HepG2 (cell line): ENCODE measurements around the gene FAIM2. TPM values are rescaled to one million over a fixed set of nuclear protein-coding genes. Genes with fewer than 3 reads are reported as not detected.

Source experiments
- ATAC-seq: fragments of 200-7000 bp; cut with Tn5 transposase; 3 replicates; pipeline ENCODE4 v1.9.1; 2020; ENCODE audit warnings: mild to moderate bottlenecking, moderate library complexity
- BruUV-seq: library from RNA; stranded (reverse); fragments of 400-500 nt; replicated peaks from 2 replicates; lab custom pipeline; 2021; lab: Mats Ljungman, UMichigan
- CTCF ChIA-PET: fragments of 300-600 bp; formaldehyde crosslinking; extraction: SDS; loops from one replicate; lab custom pipeline; 2021; ENCODE audit warnings: low total read pairs, inconsistent platforms, low intra/inter-chr PET ratio; lab: Yijun Ruan, JAX
- POLR2A ChIA-PET: fragments of 350-600 bp; sonication (Branson Sonifier 250); formaldehyde crosslinking; loops from one replicate; lab custom pipeline; 2020; ENCODE audit warnings: antibody characterized with exemption, inconsistent platforms; lab: Yijun Ruan, JAX
- DNase-seq: peaks from one replicate; pipeline ENCODE4 v3.0.0-alpha.2; 2015; ENCODE audit warnings: low spot score
- FAIRE-seq: peaks from 3 replicates; lab custom pipeline; 2011; peaks lifted over from hg19 to GRCh38; lab: Jason Lieb, UNC
- H2AFZ ChIP-seq: one replicate; pipeline ENCODE4 v1.6.1; 2011; ENCODE audit warnings: low read length, inconsistent platforms
- H3K27ac ChIP-seq: fragments of 300-600 bp; 3 replicates; pipeline ENCODE4 v1.8.0; 2011; ENCODE audit warnings: mixed run types, mild to moderate bottlenecking, mixed read lengths, low read length, inconsistent platforms; ENCODE audit not compliant: insufficient read depth; ENCODE audit errors: extremely low read length
- H3K27me3 ChIP-seq, 2 experiments: fragments of 200-600 bp in 1 of 2; 2 replicates in 1 of 2; 3 replicates in 1 of 2; pipeline versions ENCODE4 v1.6.0 to v1.8.0; 2011; ENCODE audit warnings: low read length in 2 of 2, mild to moderate bottlenecking in 2 of 2, moderate library complexity in 2 of 2, inconsistent platforms in 1 of 2; ENCODE audit not compliant: insufficient read depth in 2 of 2, control insufficient read depth in 1 of 2
- H3K36me3 ChIP-seq, 2 experiments: fragments of 200-600 bp in 1 of 2; replicated peaks in 1 of 2; 2 replicates in 1 of 2; 3 replicates in 1 of 2; pipeline versions ENCODE4 v1.5.1 to v1.8.0; 2011; ENCODE audit warnings: low read length in 2 of 2, inconsistent platforms in 1 of 2; ENCODE audit not compliant: insufficient read depth in 2 of 2, control insufficient read depth in 1 of 2
- H3K4me1 ChIP-seq: 2 replicates; pipeline ENCODE4 v1.5.1; 2012; ENCODE audit warnings: low read length, inconsistent platforms; ENCODE audit not compliant: insufficient read depth
- H3K4me2 ChIP-seq: 2 replicates; pipeline ENCODE4 v1.6.0; 2011; ENCODE audit warnings: low read depth, low read length, inconsistent platforms
- H3K4me3 ChIP-seq, 3 experiments: fragments of 200-600 bp in 1 of 3; sonication (generic), shearing (Covaris generic) in 1 of 3; replicated peaks in 1 of 3; 2 replicates each; pipeline ENCODE4 v1.5.1; 2011 to 2016; ENCODE audit warnings: low read length in 3 of 3, inconsistent platforms in 2 of 3, low read depth in 2 of 3, mild to moderate bottlenecking in 2 of 3, control low read depth in 1 of 3, mixed read lengths in 1 of 3; ENCODE audit not compliant: insufficient read depth in 1 of 3
- H3K79me2 ChIP-seq: one replicate; pipeline ENCODE4 v1.6.1; 2011; ENCODE audit warnings: low read length, inconsistent platforms; ENCODE audit not compliant: insufficient read depth
- H3K9ac ChIP-seq: 2 replicates; pipeline ENCODE4 v1.6.0; 2011; ENCODE audit warnings: mild to moderate bottlenecking, low read depth, low read length, inconsistent platforms; ENCODE audit not compliant: insufficient read depth
- H3K9me3 ChIP-seq: 2 replicates; pipeline ENCODE4 v1.5.1; 2012; ENCODE audit warnings: mild to moderate bottlenecking, low read length
- H4K20me1 ChIP-seq: 2 replicates; pipeline ENCODE4 v1.6.0; 2011; ENCODE audit warnings: inconsistent platforms, mild to moderate bottlenecking, low read length, moderate library complexity; ENCODE audit not compliant: insufficient read depth
- BHLHE40 ChIP-seq: IDR thresholded peaks from 2 replicates; pipeline ENCODE4 v1.6.1; 2011; ENCODE audit warnings: low read length, improper control_type of control experiment
- FOXO4 ChIP-seq: sonication (generic); formaldehyde crosslinking; conservative IDR thresholded peaks from 2 replicates; pipeline ENCODE4 v1.8.1; 2023; ENCODE audit warnings: missing genetic modification reagents
- HOXA7 ChIP-seq: sonication (generic); formaldehyde crosslinking; IDR thresholded peaks from 2 replicates; pipeline ENCODE4 v1.8.1; 2022; ENCODE audit warnings: mild to moderate bottlenecking, missing genetic modification reagents, moderate library complexity
- ISX ChIP-seq: sonication (generic); formaldehyde crosslinking; conservative IDR thresholded peaks from 2 replicates; pipeline ENCODE4 v1.5.0; 2020; ENCODE audit warnings: missing genetic modification reagents
- KLF15 ChIP-seq: sonication (generic); formaldehyde crosslinking; IDR thresholded peaks from 2 replicates; pipeline ENCODE4 v1.8.1; 2023; ENCODE audit warnings: borderline replicate concordance, mild to moderate bottlenecking, inconsistent platforms, missing genetic modification reagents, mixed read lengths
- MAX ChIP-seq: IDR thresholded peaks from 2 replicates; pipeline ENCODE4 v1.6.1; 2012; ENCODE audit warnings: inconsistent platforms
- MTF2 ChIP-seq: sonication (generic); formaldehyde crosslinking; IDR thresholded peaks from 2 replicates; pipeline ENCODE4 v1.5.0; 2020; ENCODE audit warnings: missing genetic modification reagents, borderline replicate concordance
- MYNN ChIP-seq: sonication (generic); formaldehyde crosslinking; IDR thresholded peaks from 2 replicates; pipeline ENCODE4 v1.4.0; 2020; ENCODE audit warnings: mild to moderate bottlenecking, low read depth, missing genetic modification reagents
- REL ChIP-seq: sonication (generic); formaldehyde crosslinking; conservative IDR thresholded peaks from 2 replicates; pipeline ENCODE4 v1.8.0; 2022; ENCODE audit warnings: mild to moderate bottlenecking, missing genetic modification reagents, moderate library complexity
- RFX5 ChIP-seq: IDR thresholded peaks from 2 replicates; pipeline ENCODE4 v1.6.1; 2011; ENCODE audit warnings: low read depth, low read length, improper control_type of control experiment
- ZBTB43 ChIP-seq: sonication (generic); formaldehyde crosslinking; conservative IDR thresholded peaks from 2 replicates; pipeline ENCODE4 v1.4.0; 2020; ENCODE audit warnings: missing genetic modification reagents
- ZNF550 ChIP-seq: sonication (generic); formaldehyde crosslinking; IDR thresholded peaks from 2 replicates; pipeline ENCODE4 v1.4.0; 2020; ENCODE audit warnings: mild to moderate bottlenecking, missing genetic modification reagents, borderline replicate concordance
- ZNF850 ChIP-seq: sonication (generic); formaldehyde crosslinking; conservative IDR thresholded peaks from 2 replicates; pipeline ENCODE4 v1.9.0; 2021; ENCODE audit warnings: mild to moderate bottlenecking, missing genetic modification reagents
- ZNF879 ChIP-seq: sonication (generic); formaldehyde crosslinking; IDR thresholded peaks from 2 replicates; pipeline ENCODE4 v1.8.1; 2023; ENCODE audit warnings: missing genetic modification reagents
- WGBS: methylation state at CpG from one replicate; pipeline ENCODE4 v1.1.6; 2017; ENCODE audit warnings: low lambda C conversion rate; 5-methylcytosine and 5-hydroxymethylcytosine counted together
- in situ Hi-C: cut with HindIII; loops from 2 replicates; pipeline ENCODE4 v1.10.0; 2017; ENCODE audit warnings: low pct_unique_long_range_greater_than_20kb; ENCODE audit not compliant: extremely low pct_ligation_motif_present
- intact Hi-C: fragments of 100-400 bp; cut with micrococcal nuclease; formaldehyde crosslinking; loops from one replicate; pipeline ENCODE4 v1.10.0; 2022; ENCODE audit not compliant: unreplicated experiment
- polyA plus RNA-seq, 8 experiments: library from polyadenylated mRNA; depleted of rRNA in 3 of 8; stranded (reverse) in 7 of 8; unstranded in 1 of 8; fragments of >200 nt; fragmentation: Illumina TruSeq in 4 of 8; extraction: Trizol in 4 of 8; gene quantifications; 2 replicates each; pipeline versions ENCODE4 v1.2.1 to v1.2.3, GENCODE V29; 2011 to 2016; ENCODE audit warnings: low read depth in 4 of 8, missing spikeins in 1 of 8, mixed read lengths in 1 of 8; ENCODE audit not compliant: insufficient read depth in 1 of 8
- total RNA-seq, 5 experiments: library from RNA; depleted of rRNA; stranded (reverse); fragments of >200 nt; fragmentation: Illumina TruSeq; extraction: Trizol; gene quantifications; 2 replicates each; pipeline ENCODE4 v1.2.3, GENCODE V29; 2016; ENCODE audit warnings: low read depth in 1 of 5

Gene FAIM2
- total and polyA plus RNA-seq, 2 of the 13 experiments (the other 11 are each of a cell fraction or from before 2014, with no cell fraction given): not detected

- no peak for TF ChIP-seq MAX
- TF ChIP-seq FOXO4 (CRISPR knock-in tag): no peak
- no peak for TF ChIP-seq ZBTB43 (CRISPR knock-in tag)
- TF ChIP-seq BHLHE40: no peak
- no peak for TF ChIP-seq KLF15 (CRISPR knock-in tag)
- TF ChIP-seq ZNF850 (CRISPR knock-in tag): no peak
- TF ChIP-seq HOXA7: no peak
- TF ChIP-seq RFX5: no peak
- no peak for TF ChIP-seq REL (CRISPR knock-in tag)
- no peak for TF ChIP-seq ZNF879
- TF ChIP-seq ZNF550 (CRISPR knock-in tag): no peak
- no peak for TF ChIP-seq MTF2 (CRISPR knock-in tag)
- TF ChIP-seq MYNN (CRISPR knock-in tag): no peak
- no peak for TF ChIP-seq ISX (CRISPR knock-in tag)
- BruUV-seq: no TSS peak
- DNase-seq: no peak
- no peak for ATAC-seq
- no peak overlapping the region for H2AFZ ChIP-seq
- H3K36me3 ChIP-seq: no peaks in the 10 kb centered on the region
- H3K4me3 ChIP-seq: no peak overlapping the region
- POLR2A ChIA-PET: no interaction called here
- in situ Hi-C loops: loop anchor here (5.0 kb wide), 1 partner anchor 75 kb away; no protein-coding TSS in a partner anchor
- CTCF ChIA-PET: no interaction called here
- FAIRE-seq: no peak
- H4K20me1 ChIP-seq: no peaks in the 10 kb centered on the region
- H3K4me2 ChIP-seq: no peak overlapping the region
- H3K27me3 ChIP-seq: peaks cover 1 to 9% of the 10 kb centered on the region in 2 experiments; a peak in 3 of 5 replicates
- intact Hi-C loops: loop anchor here (10.0 kb wide), 1 partner anchor 78 kb away; no protein-coding TSS in a partner anchor
- no peak overlapping the region for H3K27ac ChIP-seq
- H3K9me3 ChIP-seq: no peaks in the 10 kb centered on the region
- 46% methylated on average over 3 of the region's 3 CpGs for WGBS
- no peak overlapping the region for H3K9ac ChIP-seq
- H3K4me1 ChIP-seq: peaks cover 29% of the 10 kb centered on the region
- H3K79me2 ChIP-seq: no peaks in the 10 kb centered on the region
Observed at GRCh38 chr12:49942512-49942893, 38.8 kb upstream of the FAIM2 start.
